ENCODE results near the gene EED.

EED gene

GRCh38 chr11:86244522-86245368, at the start of gene EED:
EED (plus strand) TSS chr11:86244753; CDS start chr11:86245230, 477 bp downstream.
- peak; percentile 96 for DNase-seq

- no peak for DNase-seq
These were observed 49.6 kb upstream of the EED start for GRCh38 chr11:86194998-86195397.

- no peak for DNase-seq
These were observed 48.4 kb upstream of the EED start for GRCh38 chr11:86196085-86196696.

GRCh38 chr11:86196913-86197312, 47.6 kb upstream of the EED start:
- DNase-seq = no peak

GRCh38 chr11:86197448-86197847, 47.1 kb upstream of the EED start:
- DNase-seq = no peak

GRCh38 chr11:86198139-86198538, 46.4 kb upstream of the EED start:
- no peak for DNase-seq

- no peak for DNase-seq
These were observed 45.2 kb upstream of the EED start for GRCh38 chr11:86199354-86199753.

- no peak for DNase-seq
These were observed 43.1 kb upstream of the EED start for GRCh38 chr11:86201371-86201884.

GRCh38 chr11:86202013-86202336, 42.6 kb upstream of the EED start:
- DNase-seq = no peak

GRCh38 chr11:86204356-86204755, 40.2 kb upstream of the EED start:
- no peak for DNase-seq

- DNase-seq = no peak
These were observed 38.9 kb upstream of the EED start for GRCh38 chr11:86205421-86206336.

GRCh38 chr11:86206337-86206695, 38.2 kb upstream of the EED start:
- DNase-seq = no peak

GRCh38 chr11:86207413-86207812, 37.1 kb upstream of the EED start:
- no peak for DNase-seq

- no peak for DNase-seq
These were observed 36.0 kb upstream of the EED start for GRCh38 chr11:86208572-86208971.

GRCh38 chr11:86209806-86210657, 34.5 kb upstream of the EED start:
- no peak for DNase-seq

GRCh38 chr11:86210898-86211297, 33.7 kb upstream of the EED start:
- DNase-seq = no peak

GRCh38 chr11:86211619-86212018, 32.9 kb upstream of the EED start:
- no peak for DNase-seq

GRCh38 chr11:86212019-86212611, 32.4 kb upstream of the EED start:
- no peak for DNase-seq

GRCh38 chr11:86214710-86215109, 29.8 kb upstream of the EED start:
- no peak for DNase-seq

- peak; percentile 75 for DNase-seq
These were observed 26.1 kb upstream of the EED start for GRCh38 chr11:86218125-86219084.

Measured in kidney glomerular epithelial cell (primary cell).